Panc1 (cell line): ENCODE data around the gene PSMA8.

ENCODE experiments used
- POLR2AphosphoS5 ChIP-seq: IDR thresholded peaks from 2 replicates; pipeline ENCODE4 v1.6.1; 2012; ENCODE audit warnings: mild to moderate bottlenecking, low read depth, low read length, moderate library complexity
- REST ChIP-seq, 2 experiments: IDR thresholded peaks; 2 replicates each; pipeline ENCODE4 v1.6.1; 2011 to 2012; ENCODE audit warnings: low read depth in 2 of 2, control low read depth in 1 of 2, low read length in 1 of 2, mild to moderate bottlenecking in 1 of 2, moderate library complexity in 1 of 2; ENCODE audit not compliant: insufficient read depth in 1 of 2
- SIN3A ChIP-seq: IDR thresholded peaks from 2 replicates; pipeline ENCODE4 v1.6.1; 2012; ENCODE audit warnings: low read depth, mild to moderate bottlenecking, low read length, moderate library complexity, borderline replicate concordance; ENCODE audit not compliant: insufficient read depth
- TF ChIP-seq, protein P1 (sequence below): fragments of 450-650 bp; IDR thresholded peaks from 2 replicates; pipeline ENCODE4 v1.5.1; 2017; ENCODE audit warnings: mild to moderate bottlenecking

DNA sequence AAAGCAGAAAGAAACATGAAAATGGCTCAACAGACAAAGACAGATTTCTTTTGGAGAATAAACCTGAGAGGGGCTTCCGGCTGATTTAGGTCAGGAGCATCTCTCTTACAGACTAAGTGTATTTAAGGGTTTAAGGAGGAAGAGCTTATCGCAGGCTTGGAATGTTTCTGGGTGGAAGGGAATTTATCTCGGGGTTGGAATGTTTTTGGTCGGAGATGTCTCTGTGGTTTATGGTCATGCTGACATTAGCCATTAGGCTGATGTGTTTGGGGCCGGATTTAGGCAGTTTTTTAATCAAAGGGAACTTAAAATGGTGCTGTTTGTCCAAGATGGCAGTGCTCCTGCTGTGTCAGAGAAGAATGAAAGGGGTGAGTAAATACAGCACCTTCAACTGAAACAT, 14.4 kb upstream of the PSMA8 start:
- TF ChIP-seq, protein P1, sequence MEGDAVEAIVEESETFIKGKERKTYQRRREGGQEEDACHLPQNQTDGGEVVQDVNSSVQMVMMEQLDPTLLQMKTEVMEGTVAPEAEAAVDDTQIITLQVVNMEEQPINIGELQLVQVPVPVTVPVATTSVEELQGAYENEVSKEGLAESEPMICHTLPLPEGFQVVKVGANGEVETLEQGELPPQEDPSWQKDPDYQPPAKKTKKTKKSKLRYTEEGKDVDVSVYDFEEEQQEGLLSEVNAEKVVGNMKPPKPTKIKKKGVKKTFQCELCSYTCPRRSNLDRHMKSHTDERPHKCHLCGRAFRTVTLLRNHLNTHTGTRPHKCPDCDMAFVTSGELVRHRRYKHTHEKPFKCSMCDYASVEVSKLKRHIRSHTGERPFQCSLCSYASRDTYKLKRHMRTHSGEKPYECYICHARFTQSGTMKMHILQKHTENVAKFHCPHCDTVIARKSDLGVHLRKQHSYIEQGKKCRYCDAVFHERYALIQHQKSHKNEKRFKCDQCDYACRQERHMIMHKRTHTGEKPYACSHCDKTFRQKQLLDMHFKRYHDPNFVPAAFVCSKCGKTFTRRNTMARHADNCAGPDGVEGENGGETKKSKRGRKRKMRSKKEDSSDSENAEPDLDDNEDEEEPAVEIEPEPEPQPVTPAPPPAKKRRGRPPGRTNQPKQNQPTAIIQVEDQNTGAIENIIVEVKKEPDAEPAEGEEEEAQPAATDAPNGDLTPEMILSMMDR, result no peak
- no peak for TF ChIP-seq REST (IDR thresholded peaks at IDR 0.05; ENCODE audit: insufficient read depth in 1 of 2, low read depth in 2 of 2, low read length in 1 of 2)
- no peak for TF ChIP-seq POLR2AphosphoS5
- no peak for TF ChIP-seq SIN3A
